ENCODE results near the gene TMEM109.

Gene TMEM109

DNA sequence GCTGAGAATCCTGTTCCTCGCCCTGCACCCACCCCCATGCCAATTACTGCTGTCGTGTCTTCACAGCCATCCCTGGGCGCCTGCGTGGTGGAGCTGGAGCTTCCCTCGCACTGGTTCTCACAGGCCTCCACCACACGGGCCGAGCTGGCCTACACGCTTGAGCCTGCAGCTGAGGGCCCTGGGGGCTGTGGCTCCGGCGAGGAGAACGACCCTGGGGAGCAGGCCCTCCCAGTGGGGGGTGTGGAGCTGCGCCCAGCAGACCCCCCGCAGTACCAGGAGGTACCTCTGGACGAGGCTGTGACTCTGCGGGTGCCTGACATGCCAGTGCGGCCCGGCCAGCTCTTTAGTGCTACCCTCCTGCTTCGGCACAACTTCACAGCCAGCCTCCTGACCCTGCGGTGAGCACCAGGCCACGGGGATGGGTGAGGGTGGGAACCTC lies 14.6 kb downstream of the TMEM109 start:
- DNase-seq, result no peak

DNA sequence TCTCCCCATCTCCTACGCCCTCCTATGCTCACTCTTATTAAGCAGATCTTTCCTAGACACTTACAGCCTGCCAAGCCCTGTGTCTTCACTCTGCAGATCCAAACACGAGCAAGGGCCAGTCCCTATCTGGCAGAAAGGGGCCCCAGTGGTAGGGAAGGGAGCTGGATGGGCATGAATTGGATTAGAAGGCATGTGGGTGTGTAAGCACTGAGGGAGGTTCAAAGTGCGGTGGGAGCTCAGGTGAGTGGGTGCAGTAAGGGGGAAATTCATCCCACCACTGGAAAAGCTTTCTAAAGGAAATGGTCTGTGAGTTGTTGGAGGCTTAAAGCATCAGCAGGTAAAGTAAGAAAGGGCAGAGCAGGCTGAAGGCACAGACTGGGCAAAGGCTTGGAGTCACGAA lies 15.8 kb downstream of the TMEM109 start:
- DNase-seq, result no peak

DNA sequence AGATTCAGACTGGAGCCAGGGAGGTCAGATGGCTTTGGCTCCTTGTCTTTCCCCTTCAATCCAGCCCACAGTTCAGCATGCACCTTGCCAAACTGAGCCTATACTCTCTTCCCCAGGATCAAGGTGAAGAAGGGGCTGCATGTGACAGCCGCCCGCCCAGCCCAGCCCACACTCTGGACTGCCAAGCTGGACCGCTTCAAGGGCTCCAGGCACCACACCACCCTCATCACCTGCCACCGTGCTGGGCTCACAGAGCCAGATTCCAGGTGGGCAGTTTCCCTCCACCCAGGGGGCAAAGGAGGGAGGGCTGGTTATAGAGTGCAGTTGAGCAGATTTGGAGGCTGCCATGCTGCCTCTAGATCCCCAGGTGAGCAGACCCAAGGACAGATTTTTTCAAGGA lies 16.4 kb downstream of the TMEM109 start:
- no peak for DNase-seq

DNA sequence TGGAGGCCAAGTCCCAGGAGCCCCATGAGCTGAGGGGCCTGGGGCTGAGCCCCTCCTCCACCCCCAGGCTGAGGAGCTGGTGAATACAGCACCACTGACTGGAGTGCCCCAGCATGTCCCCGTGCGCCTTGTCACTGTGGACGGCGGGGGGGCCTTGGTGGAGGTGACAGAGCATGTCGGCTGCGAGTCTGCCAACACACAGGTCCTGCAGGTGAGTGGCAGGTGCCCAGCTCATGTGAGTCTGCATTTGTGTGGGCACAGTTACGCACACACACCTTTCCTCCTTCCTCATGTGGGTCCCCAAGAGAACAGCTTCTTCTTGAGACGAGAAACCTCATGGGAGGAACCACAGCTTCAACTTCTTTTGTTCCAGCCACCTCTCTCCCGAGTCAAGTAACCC lies 18.0 kb downstream of the TMEM109 start:
- peak; percentile 74 for DNase-seq

DNA sequence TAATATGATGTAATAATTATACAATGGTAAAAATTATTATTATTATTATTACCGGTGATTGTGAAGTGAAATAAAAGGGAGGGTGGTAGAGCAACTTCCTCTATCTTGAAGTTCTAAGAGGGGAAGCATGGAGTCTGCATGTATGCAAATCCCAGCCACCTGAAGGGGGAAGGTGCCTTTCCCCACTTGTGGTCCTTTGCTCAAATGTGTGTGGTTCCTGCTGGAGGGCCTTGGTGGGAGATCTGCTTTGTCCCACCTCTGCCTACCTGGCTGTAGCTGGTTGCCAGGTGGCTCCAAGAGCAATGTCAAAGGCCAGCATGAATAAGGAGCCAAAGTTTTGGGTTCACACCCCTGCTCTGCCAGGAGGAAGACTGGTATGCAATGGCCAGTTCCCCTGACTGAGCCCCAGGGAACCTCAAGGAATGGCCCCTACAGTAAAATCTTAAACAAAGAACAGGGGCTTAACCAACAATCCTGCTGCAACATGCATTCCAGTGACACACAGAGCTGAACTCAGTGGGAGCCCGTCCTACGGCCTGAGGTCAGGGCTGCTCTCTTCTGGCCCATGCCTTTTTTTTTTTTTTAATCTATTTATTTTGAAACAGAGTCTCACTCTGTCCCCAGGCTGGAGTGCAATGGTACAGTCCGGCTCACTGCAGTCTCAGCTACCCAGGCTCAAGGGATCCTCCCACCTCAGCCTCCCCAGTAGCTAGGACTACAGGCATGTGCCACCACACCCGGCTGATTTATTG lies 18.8 kb downstream of the TMEM109 start:
- no peak for DNase-seq

DNA sequence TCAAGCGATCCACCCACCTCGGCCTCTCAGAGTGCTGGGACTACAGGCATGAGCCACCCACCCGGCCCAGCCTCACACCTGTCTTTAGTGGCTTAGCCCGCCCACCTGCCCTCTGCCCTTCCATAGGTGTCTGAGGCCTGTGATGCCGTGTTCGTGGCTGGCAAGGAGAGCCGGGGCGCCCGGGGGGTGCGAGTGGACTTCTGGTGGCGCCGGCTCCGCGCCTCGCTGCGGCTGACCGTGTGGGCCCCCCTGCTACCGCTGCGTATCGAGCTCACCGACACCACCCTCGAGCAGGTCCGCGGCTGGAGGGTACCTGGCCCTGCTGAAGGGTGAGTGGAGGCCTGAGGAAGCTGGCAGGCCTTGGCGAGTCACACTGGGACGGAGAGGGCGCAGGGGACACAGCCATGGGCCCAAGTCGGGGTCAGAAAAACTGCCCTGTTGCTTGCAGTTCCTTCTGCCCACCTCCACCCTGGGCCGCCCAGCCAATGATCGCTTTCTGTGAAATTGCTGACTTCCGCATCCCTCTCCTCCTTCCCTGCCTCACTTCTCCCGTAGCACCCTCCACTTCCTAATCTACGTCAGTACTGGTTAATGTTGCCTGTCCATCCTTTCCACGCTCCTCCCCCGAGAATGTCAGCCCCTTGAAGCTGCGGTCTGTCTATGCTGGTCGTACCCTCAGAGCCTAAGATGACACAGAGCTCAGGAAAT lies 19.6 kb downstream of the TMEM109 start:
- DNase-seq, result no peak

DNA sequence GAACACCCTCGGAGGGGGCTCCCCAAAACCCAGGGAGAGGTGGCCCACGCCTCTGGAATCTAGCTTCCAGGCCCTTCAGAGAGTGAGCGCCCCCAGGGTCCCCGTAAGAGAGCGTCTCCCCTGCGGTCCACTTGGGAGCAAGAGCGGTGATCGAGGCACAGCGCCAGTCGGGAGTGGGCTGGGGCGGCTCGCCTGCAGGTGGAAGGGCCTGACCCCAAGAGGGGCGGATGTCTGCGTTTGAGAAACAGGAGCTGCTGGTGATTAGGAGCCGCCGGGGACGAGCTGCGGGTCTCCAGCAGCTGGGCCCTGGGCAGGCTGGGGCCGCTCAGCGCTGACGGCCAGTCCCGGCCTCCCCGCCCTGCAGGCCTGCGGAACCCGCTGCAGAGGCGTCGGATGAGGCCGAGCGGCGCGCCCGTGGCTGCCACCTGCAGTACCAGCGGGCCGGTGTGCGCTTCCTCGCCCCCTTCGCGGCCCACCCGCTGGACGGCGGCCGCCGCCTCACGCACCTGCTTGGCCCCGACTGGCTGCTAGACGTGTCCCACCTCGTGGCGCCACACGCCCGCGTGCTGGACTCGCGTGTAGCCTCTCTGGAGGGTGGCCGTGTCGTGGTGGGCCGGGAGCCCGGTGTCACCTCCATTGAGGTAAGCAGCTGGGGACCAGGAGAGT lies 20.3 kb downstream of the TMEM109 start:
- no peak for DNase-seq

DNA sequence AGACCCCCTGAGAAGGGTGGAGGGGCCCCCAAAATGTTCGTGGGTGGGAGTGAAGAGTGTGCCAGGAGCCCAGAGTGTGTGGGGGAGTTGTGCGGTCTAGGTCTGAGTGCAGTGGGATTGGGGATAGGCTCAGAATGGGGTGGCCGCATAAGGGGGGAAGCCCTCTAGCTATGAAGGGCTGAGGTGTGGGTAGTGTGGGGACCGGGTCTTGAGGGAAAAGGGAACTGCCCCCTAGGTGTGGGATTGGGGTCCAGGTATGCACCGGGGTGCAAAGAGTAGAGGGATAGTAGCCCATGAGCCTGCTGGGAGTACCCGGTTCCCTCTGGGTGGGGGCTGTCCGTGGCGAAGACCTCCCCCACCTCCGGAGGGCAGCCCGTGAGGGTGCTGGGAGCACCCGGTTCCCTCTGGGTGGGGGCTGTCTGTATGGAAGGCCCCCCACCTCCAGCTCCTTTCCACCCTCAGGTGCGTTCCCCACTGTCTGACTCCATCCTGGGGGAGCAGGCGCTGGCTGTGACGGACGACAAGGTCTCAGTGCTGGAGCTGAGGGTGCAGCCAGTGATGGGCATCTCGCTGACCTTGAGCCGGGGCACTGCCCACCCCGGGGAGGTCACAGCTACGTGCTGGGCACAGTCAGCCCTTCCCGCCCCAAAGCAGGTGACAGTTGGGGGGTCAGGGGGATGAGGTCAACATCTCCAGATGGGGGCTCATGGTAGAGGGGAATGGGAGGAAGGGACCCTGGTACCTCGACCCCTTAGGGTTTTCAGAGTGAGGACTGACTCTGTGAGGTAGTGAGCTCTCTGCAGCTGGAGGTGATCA lies 21.0 kb downstream of the TMEM109 start:
- no peak for DNase-seq

DNA sequence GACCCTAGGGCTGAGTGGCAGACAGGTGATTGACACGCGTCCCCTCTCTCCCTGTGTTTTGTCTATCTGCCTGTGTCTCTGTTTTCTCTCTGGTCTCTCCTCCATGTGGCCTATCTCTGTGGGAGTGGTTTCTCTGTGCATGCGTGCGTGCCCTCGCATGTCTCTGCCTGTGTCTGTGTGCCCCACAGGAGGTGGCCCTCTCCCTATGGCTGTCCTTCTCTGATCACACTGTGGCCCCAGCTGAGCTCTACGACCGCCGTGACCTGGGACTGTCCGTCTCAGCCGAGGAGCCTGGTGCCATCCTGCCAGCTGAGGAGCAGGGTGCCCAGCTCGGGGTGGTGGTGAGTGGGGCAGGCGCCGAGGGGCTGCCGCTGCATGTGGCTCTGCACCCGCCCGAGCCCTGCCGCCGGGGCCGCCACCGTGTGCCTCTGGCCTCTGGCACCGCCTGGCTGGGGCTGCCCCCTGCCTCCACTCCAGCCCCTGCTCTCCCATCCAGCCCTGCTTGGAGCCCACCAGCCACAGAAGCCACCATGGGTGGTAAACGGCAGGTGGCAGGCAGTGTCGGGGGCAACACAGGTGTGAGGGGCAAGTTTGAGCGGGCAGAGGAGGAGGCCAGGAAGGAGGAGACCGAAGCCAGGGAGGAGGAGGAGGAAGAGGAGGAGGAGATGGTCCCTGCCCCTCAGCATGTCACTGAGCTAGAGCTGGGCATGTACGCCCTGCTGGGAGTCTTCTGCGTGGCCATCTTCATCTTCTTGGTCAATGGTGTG lies 21.9 kb downstream of the TMEM109 start:
- no peak for DNase-seq

DNA sequence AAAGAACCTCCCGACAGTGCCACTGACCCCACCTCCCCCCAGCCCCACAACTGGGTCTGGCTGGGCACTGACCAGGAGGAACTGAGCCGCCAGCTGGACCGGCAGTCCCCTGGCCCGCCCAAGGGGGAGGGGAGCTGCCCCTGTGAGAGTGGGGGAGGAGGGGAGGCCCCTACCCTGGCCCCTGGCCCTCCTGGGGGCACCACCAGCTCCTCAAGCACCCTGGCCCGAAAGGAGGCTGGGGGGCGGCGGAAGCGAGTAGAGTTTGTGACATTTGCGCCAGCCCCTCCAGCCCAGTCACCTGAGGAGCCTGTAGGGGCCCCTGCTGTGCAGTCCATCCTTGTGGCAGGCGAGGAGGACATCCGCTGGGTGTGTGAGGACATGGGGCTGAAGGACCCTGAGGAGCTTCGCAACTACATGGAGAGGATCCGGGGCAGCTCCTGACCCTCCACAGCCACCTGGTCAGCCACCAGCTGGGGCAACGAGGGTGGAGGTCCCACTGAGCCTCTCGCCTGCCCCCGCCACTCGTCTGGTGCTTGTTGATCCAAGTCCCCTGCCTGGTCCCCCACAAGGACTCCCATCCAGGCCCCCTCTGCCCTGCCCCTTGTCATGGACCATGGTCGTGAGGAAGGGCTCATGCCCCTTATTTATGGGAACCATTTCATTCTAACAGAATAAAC lies 22.6 kb downstream of the TMEM109 start:
- no peak for DNase-seq

DNA sequence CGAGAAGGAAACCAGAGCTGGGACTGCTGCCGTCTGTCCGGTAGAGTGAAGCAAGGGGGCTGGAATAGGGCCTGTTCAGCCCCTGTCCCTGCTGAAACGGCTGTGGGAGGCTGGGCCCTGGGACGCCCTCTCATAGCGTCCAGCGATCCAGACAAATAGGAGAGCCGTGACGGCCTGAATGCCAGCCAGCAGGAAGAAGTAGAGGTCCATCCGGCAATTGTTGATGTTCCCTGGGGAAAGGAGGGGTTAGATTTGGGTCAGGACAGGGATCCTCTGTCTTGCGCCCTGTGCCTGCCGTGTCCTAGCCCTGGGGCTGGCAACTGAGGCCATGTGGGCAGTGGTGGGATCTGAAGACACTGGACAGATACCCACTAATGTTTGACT lies 23.2 kb downstream of the TMEM109 start:
- DNase-seq, result no peak

DNA sequence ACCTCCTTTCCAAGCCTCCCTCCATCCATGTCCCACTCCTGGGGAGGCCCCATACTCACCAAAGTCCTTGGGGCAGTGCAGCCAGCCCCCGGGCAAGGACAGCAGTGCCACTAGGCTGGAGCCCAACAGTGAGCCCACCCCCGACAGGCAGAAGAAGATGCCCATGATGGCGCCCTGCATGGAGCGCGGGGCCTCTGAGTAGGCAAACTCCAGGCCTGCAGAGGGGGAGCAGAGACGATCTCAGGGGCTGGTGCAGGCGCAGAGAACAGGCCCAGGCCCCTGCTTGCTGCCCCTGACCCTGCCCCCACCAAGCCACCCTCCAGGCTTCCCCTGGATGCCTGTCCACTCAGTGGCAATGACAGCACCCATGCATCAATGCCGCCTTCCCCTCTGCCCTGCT lies 23.9 kb downstream of the TMEM109 start:
- no peak for DNase-seq

DNA sequence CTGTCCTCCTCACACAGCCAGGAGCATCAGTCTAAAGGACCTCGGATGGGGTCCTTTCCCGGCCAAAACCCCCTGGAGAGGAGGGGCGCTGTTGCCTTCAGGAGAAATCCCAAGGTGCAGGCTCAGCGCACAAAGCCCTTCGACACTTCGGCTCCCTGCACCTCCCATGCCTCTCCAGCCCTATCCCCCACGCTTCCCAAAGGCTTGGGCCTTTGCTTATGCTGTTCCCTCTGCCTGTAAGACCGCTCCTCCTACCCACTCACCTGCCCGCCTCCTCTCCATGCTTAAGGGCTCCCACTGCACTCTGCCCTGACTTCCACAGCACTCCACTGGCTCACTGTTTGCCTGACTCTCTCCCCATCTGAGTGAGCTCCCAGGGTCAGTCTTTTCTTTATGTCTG lies 24.5 kb downstream of the TMEM109 start:
- no peak for DNase-seq

DNA sequence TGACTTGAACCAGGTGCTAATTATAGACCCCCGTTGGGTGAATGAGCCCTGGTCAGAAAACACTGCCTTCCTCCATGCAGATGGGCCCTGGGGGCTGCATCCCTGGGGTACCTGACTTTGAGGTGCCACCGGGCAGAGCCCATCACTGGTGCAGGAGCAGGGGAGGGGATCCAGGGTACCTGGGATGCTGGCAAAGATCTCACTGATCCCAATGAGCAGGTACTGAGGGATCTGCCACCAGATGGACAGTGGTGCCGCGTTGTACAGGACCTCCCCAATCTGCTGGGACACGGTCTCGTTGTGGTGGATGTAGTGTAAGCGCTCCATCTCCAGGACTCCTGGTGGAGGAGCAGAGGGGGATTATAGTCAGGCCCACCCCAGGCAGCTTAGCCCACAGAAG lies 25.3 kb downstream of the TMEM109 start:
- DNase-seq, result no peak

DNA sequence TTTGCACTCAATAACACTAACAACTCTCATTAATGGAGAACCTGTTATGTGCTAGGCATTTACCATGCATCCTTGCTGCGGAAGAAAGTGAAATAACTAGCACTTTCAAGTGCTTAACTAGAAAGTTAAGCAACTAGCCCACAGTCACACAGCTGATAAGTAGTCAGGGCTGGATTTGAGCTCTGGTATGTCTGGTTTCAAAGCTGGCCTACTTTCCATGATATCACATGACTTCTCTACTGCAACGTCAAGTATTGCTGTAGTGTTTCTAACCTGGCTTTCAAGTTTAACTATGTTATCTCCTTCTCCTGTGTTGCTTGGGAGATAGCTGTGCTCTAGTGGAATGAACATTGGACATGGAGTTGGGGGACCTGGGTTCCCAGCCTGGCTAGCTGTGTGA lies 25.9 kb downstream of the TMEM109 start:
- no peak for DNase-seq

DNA sequence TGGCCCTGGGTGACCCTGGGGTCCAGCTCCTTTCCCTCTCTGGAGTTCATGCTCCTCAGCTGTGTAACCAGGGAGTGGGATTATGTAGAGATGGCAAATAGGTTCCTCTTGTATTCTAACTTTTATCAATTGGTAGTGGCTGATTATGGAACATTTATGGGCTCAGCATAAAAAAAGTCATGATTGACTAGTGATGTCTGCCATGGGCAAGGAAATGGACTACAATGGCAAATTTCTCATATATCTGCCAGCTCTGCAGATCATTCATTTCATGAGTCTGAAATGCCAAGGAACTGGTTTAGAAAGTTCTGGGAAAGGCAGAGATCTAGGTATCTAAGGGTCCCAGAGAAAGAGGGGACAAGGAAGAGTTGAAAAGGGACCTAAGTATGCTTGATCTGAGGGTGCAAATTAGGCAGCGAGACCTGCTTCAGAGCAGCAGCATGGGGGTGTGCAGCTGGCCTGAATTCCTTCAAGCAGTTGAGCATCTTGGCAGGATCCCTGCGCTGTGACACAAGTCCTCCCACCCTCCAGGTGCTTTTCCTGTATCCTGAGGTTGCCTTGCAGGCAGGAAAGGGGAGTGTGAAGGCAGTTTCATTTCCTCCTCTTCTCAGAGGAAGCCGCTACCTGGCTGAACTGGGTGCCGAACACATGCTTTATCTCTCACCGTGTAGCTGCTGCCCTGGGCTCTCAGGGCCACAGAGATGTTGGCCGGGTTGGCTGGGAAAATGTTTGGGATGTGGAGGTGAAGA lies 27.6 kb downstream of the TMEM109 start:
- DNase-seq, result no peak

DNA sequence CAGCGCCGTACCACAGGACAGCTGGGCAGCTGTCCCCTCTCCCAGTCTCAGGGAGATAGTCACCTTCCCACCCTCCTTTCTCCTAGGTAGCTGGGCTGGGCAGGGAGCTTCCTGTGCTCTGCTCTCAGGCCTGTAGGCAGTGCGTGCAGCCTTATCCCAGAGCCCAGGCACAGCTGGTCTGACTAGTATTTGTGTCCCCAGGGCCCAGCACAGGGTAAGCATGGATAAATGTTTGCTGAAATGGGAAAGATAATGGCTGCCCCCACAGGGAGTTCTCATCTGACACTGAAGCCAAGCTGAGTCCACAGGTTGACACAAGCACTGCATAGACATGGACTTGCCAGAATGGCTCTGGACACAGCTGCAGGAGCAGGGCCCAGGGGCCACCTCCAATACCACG lies 28.3 kb downstream of the TMEM109 start:
- no peak for DNase-seq

DNA sequence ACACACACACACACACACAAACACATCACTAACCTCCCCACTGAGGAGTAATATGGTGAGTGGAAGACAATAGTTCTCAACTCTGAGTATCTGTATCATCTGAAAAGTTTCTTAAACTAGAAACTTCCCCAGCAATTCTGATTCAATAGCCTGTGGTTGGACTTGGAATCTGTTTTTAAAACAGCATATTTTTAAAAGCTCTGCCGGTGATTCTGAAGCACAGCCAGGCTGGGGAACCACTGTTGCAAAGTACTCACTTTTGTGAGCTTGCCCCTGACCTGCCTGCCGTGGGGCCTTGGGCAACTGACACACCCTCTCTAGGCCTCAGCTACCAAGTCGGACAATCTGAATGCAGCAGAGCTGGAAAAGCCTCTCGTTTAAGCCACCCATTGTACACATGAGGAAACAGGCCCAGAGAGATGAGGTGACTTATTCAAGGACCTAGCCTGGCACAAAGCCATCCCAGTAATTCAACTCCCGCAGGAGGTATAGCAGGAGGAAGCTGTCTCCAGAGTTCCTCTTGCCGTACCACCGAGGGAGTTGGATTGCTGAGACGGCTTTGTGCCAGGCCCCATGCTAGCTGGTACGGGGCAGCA lies 29.1 kb downstream of the TMEM109 start:
- DNase-seq, result no peak

DNA sequence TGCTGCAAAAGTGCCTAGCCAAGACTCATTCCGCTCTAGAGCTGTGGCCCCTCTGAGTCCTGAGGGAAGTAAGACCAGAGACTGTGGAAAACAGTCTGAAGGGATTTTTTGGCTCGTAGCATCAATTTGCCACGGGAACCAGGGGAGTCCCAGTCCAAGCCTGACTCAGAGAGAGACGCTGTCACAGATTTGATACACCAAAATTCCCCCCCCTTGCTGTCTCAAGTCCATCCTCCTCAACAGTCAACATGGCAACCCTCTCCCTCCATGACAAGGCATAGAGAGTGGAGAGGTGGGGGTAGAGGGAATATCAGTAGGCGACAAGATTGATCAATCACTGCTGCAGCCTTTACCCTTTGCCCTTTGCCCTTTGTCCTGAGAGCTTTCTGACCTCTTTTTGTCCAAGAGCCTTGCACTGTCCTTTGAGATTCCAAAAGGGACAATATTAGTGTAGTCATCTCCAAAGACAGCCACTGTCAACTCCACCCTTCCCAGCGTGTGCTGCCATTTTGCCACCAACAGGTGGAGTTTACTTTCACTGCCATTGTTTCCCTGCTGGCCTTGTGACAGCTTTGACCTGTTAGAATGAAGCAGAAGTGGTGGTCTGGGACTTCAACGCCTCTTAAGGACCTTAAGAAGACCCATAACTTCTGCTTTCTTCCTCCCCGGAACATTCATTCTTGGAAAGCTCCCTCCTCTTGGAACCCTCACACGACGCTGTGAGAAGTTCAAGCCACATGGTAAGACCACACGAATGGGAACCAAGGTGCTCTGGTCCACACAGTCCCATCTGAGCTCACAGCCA lies 30.7 kb downstream of the TMEM109 start:
- no peak for DNase-seq

DNA sequence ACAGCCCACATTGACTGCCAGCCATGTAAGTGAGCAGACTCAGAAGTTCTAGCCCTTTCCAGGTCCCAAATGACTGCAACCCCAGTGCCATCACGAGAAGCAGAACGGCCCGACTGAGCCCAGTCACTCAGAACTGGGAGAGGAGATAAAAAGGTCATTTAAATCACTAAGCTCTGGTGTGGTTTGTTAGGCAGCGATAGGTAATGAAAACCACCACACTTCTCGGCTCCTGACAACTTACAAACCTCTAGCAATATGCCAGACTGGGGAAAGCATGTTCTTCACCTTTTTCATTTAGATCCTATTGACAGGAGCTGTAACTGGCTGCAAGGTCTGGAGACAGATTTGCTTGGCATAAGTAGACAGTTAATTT lies 31.3 kb downstream of the TMEM109 start:
- no peak for DNase-seq
